ENCODE results near the gene VPS54. TPM values are rescaled to one million over a fixed set of nuclear protein-coding genes. Genes with fewer than 3 reads are reported as not detected.

The VPS54 gene
- total RNA-seq, 1 donor from 2014 or later, result 17.2 TPM

DNA sequence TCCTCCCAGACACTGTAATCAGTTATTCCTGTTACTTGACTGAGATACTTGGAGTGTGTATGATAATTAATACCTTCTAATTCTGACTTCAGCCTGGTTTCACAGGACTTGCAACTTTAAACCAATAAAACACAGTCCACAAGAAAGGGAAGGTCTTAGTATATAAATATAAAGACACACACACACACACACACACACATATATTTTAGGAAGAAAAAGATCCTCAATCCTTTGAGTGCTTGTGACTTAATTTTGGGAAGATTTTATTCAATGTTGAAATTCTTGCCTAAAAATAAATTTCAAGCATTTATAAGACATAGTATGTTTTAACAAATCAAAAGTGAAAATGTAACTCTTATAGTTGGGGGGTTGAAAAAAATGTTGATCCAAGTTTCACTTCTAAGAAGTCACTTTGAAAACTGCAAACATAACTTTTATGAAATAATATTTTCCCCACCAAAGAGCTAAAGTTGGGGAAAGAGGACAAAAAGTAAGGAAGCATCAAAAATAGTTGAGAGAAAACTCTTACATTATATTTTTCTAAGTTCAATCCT is 824 bp upstream of the VPS54 start:
- no peak for DNase-seq (ENCODE audit: extremely low spot score, unreplicated experiment)
- H3K9me3 Mint-ChIP-seq (ENCODE audit: unreplicated experiment), result no peaks in the 10 kb centered on the region
- peaks cover 38% of the 10 kb centered on the region for H3K4me1 Mint-ChIP-seq (ENCODE audit: unreplicated experiment)
- no peaks in the 10 kb centered on the region for H3K36me3 Mint-ChIP-seq (ENCODE audit: unreplicated experiment)
- peak overlapping the region; percentile 75 for H3K4me3 Mint-ChIP-seq (ENCODE audit: unreplicated experiment)
- H3K27ac Mint-ChIP-seq (ENCODE audit: unreplicated experiment), result peak overlapping the region; percentile 99
- no peaks in the 10 kb centered on the region for H3K27me3 Mint-ChIP-seq (ENCODE audit: unreplicated experiment)
- TF ChIP-seq, protein P1, sequence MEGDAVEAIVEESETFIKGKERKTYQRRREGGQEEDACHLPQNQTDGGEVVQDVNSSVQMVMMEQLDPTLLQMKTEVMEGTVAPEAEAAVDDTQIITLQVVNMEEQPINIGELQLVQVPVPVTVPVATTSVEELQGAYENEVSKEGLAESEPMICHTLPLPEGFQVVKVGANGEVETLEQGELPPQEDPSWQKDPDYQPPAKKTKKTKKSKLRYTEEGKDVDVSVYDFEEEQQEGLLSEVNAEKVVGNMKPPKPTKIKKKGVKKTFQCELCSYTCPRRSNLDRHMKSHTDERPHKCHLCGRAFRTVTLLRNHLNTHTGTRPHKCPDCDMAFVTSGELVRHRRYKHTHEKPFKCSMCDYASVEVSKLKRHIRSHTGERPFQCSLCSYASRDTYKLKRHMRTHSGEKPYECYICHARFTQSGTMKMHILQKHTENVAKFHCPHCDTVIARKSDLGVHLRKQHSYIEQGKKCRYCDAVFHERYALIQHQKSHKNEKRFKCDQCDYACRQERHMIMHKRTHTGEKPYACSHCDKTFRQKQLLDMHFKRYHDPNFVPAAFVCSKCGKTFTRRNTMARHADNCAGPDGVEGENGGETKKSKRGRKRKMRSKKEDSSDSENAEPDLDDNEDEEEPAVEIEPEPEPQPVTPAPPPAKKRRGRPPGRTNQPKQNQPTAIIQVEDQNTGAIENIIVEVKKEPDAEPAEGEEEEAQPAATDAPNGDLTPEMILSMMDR (IDR thresholded peaks at IDR 0.05), result no peak

DNA sequence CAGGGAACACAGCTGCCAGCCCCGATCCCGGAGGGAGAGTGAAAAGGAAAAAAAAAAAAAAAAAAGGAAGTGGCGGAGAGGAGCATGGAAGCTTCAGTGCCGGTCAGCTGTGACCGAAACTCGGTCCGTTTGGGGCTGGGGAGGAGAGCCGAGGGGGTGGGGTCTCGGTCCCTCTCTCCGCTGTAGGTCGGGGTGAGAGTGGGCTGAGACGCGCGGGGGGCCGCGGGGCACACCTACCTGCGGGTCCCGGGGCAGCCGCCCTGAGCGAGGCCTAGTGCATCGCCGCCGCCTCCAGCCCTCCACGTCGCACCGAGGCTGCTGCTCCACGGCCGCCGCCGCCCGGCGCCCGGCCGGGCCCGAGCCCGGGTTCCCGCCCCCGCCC is 536 bp downstream of the VPS54 start:
- DNase-seq (ENCODE audit: extremely low spot score, unreplicated experiment), result peak; percentile 87
- no peaks in the 10 kb centered on the region for H3K36me3 Mint-ChIP-seq (ENCODE audit: unreplicated experiment)
- no peaks in the 10 kb centered on the region for H3K9me3 Mint-ChIP-seq (ENCODE audit: unreplicated experiment)
- TF ChIP-seq, protein P1 (IDR thresholded peaks at IDR 0.05), result no peak
- H3K27me3 Mint-ChIP-seq (ENCODE audit: unreplicated experiment), result no peaks in the 10 kb centered on the region
- H3K4me3 Mint-ChIP-seq (ENCODE audit: unreplicated experiment), result peak overlapping the region; percentile 93
- peaks cover 38% of the 10 kb centered on the region for H3K4me1 Mint-ChIP-seq (ENCODE audit: unreplicated experiment)
- peak overlapping the region; percentile 98 for H3K27ac Mint-ChIP-seq (ENCODE audit: unreplicated experiment)

DNA sequence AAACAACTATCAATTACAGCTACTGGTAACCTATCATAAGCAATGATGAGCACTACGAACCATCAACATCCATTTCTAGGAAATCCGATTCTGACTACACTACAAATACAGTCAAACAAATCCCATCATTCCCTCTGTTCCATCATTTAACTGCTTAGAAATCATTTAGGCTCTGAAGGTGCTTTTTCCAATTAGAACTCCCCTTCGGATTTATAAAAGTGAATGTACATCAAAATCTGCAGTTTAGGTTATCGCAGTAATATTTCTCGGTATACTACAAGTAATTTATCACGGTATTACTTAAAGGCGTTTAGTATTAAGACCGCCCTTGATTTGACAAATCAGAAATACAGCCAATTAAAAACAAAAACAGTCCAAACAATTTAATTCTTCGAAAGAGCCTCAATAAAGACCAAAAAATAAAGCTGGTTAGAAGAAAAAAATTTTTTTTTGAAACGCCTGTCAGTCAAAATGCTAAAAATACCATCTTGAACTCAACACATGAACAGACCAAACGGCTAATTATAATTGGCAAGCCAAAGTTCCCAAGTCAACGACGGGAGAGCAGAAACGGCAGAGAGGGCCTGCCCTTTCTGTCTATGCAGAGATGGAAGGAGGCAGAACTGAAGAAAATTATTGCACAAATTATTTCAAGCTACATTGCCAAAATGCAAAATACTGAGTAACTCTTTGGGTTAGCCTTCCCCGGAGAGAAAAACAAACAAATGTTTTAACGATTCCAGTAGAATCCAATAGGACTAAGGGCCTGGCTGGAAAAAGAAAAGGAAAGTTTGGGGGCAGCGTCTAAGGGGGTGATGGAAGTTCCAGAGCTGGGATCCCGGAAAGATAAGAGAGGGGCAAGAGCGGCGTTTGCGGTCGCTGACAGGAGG is 1.2 kb downstream of the VPS54 start:
- TF ChIP-seq, protein P1 (IDR thresholded peaks at IDR 0.05), result no peak
- no peak for DNase-seq (ENCODE audit: extremely low spot score, unreplicated experiment)
- no peaks in the 10 kb centered on the region for H3K9me3 Mint-ChIP-seq (ENCODE audit: unreplicated experiment)
- H3K27ac Mint-ChIP-seq (ENCODE audit: unreplicated experiment), result peak overlapping the region; percentile 98
- H3K4me1 Mint-ChIP-seq (ENCODE audit: unreplicated experiment), result peaks cover 38% of the 10 kb centered on the region
- H3K4me3 Mint-ChIP-seq (ENCODE audit: unreplicated experiment), result peak overlapping the region; percentile 93
- no peaks in the 10 kb centered on the region for H3K27me3 Mint-ChIP-seq (ENCODE audit: unreplicated experiment)
- no peaks in the 10 kb centered on the region for H3K36me3 Mint-ChIP-seq (ENCODE audit: unreplicated experiment)

DNA sequence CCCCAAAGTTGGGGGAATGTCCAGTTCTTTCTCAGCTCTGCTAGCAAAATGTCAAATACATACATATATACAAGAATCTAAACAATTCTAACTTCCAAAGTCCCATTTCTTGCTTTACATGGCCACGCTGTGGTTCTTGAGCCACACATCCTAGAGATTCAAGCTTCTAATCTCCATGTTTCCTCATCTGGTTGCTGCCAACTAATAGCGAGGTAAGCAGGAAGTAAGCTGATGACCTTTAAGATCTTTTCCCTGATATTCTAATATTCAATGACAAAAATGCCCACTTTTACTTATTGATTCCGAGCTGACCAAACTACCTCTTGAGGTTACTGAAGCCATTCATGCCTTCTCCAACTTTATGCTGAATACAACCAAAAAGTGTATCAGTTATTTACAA is 3.3 kb downstream of the VPS54 start:
- TF ChIP-seq, protein P1 (IDR thresholded peaks at IDR 0.05), result no peak

DNA sequence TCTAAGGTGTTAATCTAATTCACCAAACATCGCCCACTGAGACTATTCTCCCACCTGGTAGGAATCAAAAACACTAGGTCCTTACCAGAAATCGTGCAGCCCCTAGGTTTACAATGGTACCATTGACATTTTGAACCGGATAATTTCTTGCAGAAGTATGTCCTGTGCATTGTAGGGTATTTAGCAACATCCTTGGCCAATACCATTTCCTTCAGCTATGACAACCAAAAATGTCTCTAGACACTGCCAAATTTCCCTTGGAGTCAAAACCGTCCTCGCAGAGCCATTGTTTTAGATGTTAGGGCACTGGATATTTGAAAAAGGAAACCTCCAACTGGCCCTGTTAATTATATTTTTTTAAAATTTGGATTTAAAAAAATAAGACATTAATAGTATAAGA is 3.8 kb downstream of the VPS54 start:
- no peak for DNase-seq (ENCODE audit: extremely low spot score, unreplicated experiment)
- H3K4me3 Mint-ChIP-seq (ENCODE audit: unreplicated experiment), result no peak overlapping the region
- H3K9me3 Mint-ChIP-seq (ENCODE audit: unreplicated experiment), result no peaks in the 10 kb centered on the region
- H3K4me1 Mint-ChIP-seq (ENCODE audit: unreplicated experiment), result peaks cover 36% of the 10 kb centered on the region
- H3K27me3 Mint-ChIP-seq (ENCODE audit: unreplicated experiment), result no peaks in the 10 kb centered on the region
- no peaks in the 10 kb centered on the region for H3K36me3 Mint-ChIP-seq (ENCODE audit: unreplicated experiment)
- no peak overlapping the region for H3K27ac Mint-ChIP-seq (ENCODE audit: unreplicated experiment)
- TF ChIP-seq, protein P1 (IDR thresholded peaks at IDR 0.05), result no peak

More for the DNA sequence above, 3.3 kb downstream of the VPS54 start:
- H3K27me3 Mint-ChIP-seq (ENCODE audit: unreplicated experiment), result no peaks in the 10 kb centered on the region
- H3K9me3 Mint-ChIP-seq (ENCODE audit: unreplicated experiment), result no peaks in the 10 kb centered on the region
- DNase-seq (ENCODE audit: extremely low spot score, unreplicated experiment), result no peak
- no peak overlapping the region for H3K27ac Mint-ChIP-seq (ENCODE audit: unreplicated experiment)
- peaks cover 40% of the 10 kb centered on the region for H3K4me1 Mint-ChIP-seq (ENCODE audit: unreplicated experiment)
- no peaks in the 10 kb centered on the region for H3K36me3 Mint-ChIP-seq (ENCODE audit: unreplicated experiment)
- H3K4me3 Mint-ChIP-seq (ENCODE audit: unreplicated experiment), result peak overlapping the region; percentile 14

All from osteocyte (in vitro differentiated cells).